Stimulated activated CD4-positive, alpha-beta T cell treated with anti-CD3 and anti-CD28 coated beads, TNF-alpha, amount 100 ng/mL, for 1 hour (primary cell): ENCODE measurements around the gene PDE11A.

Experiments used
- DNase-seq, 3 donors: peaks; one replicate each; pipeline ENCODE4 v3.0.0-alpha.2; 2020; ENCODE audit warnings: low read depth in 3 of 3, low spot score in 1 of 3

The PDE11A gene

GRCh38 chr2:177767768-177768167 is 304.8 kb downstream of the PDE11A start:
- no peak for DNase-seq

- no peak for DNase-seq
Observed at GRCh38 chr2:177765698-177766097, 306.9 kb downstream of the PDE11A start.

- peak; percentile 36 to 56 (median 40) for DNase-seq
Observed at GRCh38 chr2:177763531-177764265, 308.9 kb downstream of the PDE11A start.

GRCh38 chr2:177759443-177759842 is 313.1 kb downstream of the PDE11A start:
- DNase-seq, result no peak

GRCh38 chr2:177758591-177759371 is 313.8 kb downstream of the PDE11A start:
- no peak for DNase-seq

- no peak for DNase-seq
Observed at GRCh38 chr2:177756336-177756735, 316.2 kb downstream of the PDE11A start.

GRCh38 chr2:177754492-177754873 is 318.1 kb downstream of the PDE11A start:
- DNase-seq, result no peak

GRCh38 chr2:177753682-177754491 is 318.7 kb downstream of the PDE11A start:
- no peak for DNase-seq

GRCh38 chr2:177748360-177748759 is 324.2 kb downstream of the PDE11A start:
- no peak for DNase-seq

GRCh38 chr2:177747384-177747783 is 325.2 kb downstream of the PDE11A start:
- no peak for DNase-seq

GRCh38 chr2:177746358-177746757 is 326.2 kb downstream of the PDE11A start:
- DNase-seq, result no peak

GRCh38 chr2:177745531-177745930 is 327.0 kb downstream of the PDE11A start:
- no peak for DNase-seq

- no peak for DNase-seq
Observed at GRCh38 chr2:177742851-177743250, 329.7 kb downstream of the PDE11A start.

GRCh38 chr2:177741866-177742265 is 330.7 kb downstream of the PDE11A start:
- DNase-seq, result no peak

- no peak for DNase-seq
Observed at GRCh38 chr2:177740700-177741099, 331.9 kb downstream of the PDE11A start.

GRCh38 chr2:177738461-177739235 is 333.9 kb downstream of the PDE11A start:
- DNase-seq, result no peak

GRCh38 chr2:177735318-177735803 is 337.2 kb downstream of the PDE11A start:
- DNase-seq, result no peak

GRCh38 chr2:177733322-177733855 is 339.2 kb downstream of the PDE11A start:
- DNase-seq, result no peak

- no peak for DNase-seq
Observed at GRCh38 chr2:177731384-177731783, 341.2 kb downstream of the PDE11A start.

- no peak for DNase-seq
Observed at GRCh38 chr2:177730792-177731191, 341.8 kb downstream of the PDE11A start.
